Kidney (tissue), 14 donors: ENCODE measurements around the gene NUB1. TPM values are rescaled to one million over a fixed set of nuclear protein-coding genes. Genes with fewer than 3 reads are reported as not detected.
A peak's percentile ranks its signal among the peaks of the same experiment; 100 is the strongest.

Source experiments
- DNase-seq, 5 donors: peaks; one replicate each; pipeline ENCODE4 v3.0.0-alpha.2; 2013 to 2020
- FAIRE-seq: peaks from 2 replicates; lab custom pipeline; 2012; peaks lifted over from hg19 to GRCh38; lab: Jason Lieb, UNC
- H3K27ac ChIP-seq, 2 donors: one replicate each; pipeline ENCODE4 v1.7.0; 2013; ENCODE audit warnings: low read depth in 2 of 2, low read length in 2 of 2, inconsistent platforms in 1 of 2
- H3K27me3 ChIP-seq: one replicate; pipeline ENCODE4 v1.7.1; 2013; ENCODE audit warnings: low read length, inconsistent platforms; ENCODE audit not compliant: control insufficient read depth, insufficient read depth
- H3K36me3 ChIP-seq, 3 donors: one replicate each; pipeline versions ENCODE4 v1.7.0 to v1.7.1; 2013; ENCODE audit warnings: low read length in 3 of 3, control low read depth in 1 of 3, inconsistent platforms in 1 of 3; ENCODE audit not compliant: insufficient read depth in 3 of 3, control insufficient read depth in 2 of 3
- H3K4me1 ChIP-seq, 3 donors: one replicate each; pipeline versions ENCODE4 v1.7.0 to v1.7.1; 2013; ENCODE audit warnings: low read length in 3 of 3, inconsistent platforms in 1 of 3, low read depth in 1 of 3; ENCODE audit not compliant: control insufficient read depth in 2 of 3, insufficient read depth in 2 of 3
- H3K4me3 ChIP-seq, 3 donors: one replicate each; pipeline versions ENCODE4 v1.7.0 to v1.8.1; 2013; ENCODE audit warnings: low read length in 3 of 3, control low read depth in 1 of 3, inconsistent platforms in 1 of 3
- H3K9ac ChIP-seq, 3 donors: one replicate each; pipeline versions ENCODE4 v1.7.0 to v1.7.1; 2013; ENCODE audit warnings: low read length in 3 of 3, control low read depth in 1 of 3, inconsistent platforms in 1 of 3
- H3K9me3 ChIP-seq, 3 donors: one replicate each; pipeline versions ENCODE4 v1.7.0 to v1.7.1; 2013; ENCODE audit warnings: low read length in 3 of 3, control low read depth in 1 of 3, inconsistent platforms in 1 of 3; ENCODE audit not compliant: control insufficient read depth in 2 of 3, insufficient read depth in 1 of 3
- intact Hi-C: fragments of 100-400 bp; cut with DNase I; formaldehyde crosslinking; loops from one replicate; pipeline ENCODE4 v1.11.1; 2022
- polyA plus RNA-seq: library from polyadenylated mRNA; stranded (reverse); fragments of 350-450 nt; fragmentation: Illumina TruSeq; extraction: RNeasy Lipid Tissue Mini Kit (QIAGEN cat#74804); gene quantifications from one replicate; pipeline ENCODE4 v1.2.3, GENCODE V29; 2014; ENCODE audit warnings: low read depth, low replicate concordance; ENCODE audit not compliant: insufficient read depth
- total RNA-seq: library from RNA; stranded (reverse); fragmentation: NEBNext Ultra II Directional; extraction: Animal tissue kit (Norgen Biotek cat#: 25700); gene quantifications from one replicate; pipeline ENCODE4 v1.2.1, GENCODE V29; 2021
- TF ChIP-seq, protein P1 (sequence below): IDR thresholded peaks from 3 replicates; pipeline ENCODE4 v1.5.1; 2012; ENCODE audit warnings: mild to moderate bottlenecking, moderate library complexity, borderline replicate concordance; ENCODE audit not compliant: insufficient read depth; ENCODE audit errors: extremely low read depth
- donor health status: control.
- donor health status: control.
- donor health status: control.
- donor health status: control.
- donor health status: control.
- donor health status: DM: yes; HTN: yes; CAD: no.
- donor health status: Normal renal cell carcinoma (clear cell type).

Gene NUB1
- total and polyA plus RNA-seq, 2 donors from 2014 or later = 32.7 to 51.8 TPM

DNA sequence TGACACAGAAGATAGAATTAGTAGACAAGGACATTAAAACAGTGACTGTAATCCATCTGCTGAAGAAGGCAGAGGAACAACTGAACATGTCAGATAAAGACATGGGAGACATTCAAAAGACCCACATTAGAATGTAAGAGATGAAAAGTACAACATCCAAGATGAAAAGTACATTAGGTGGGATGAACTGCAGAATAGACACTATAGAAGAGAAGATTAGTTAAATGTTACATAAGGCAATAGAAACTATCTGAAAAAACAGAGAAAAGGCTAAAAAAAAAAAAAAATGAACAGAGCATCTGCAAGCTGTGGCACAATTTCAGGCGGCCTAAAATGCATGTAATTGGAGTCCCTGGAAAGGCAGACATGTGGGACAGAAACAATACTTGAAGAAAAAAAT is 21.6 kb downstream of the NUB1 start:
- Histone ChIP-seq H3K36me3 (peaks cover 10 to 28% (median 22%) of the 10 kb centered on the region in 3 donors), H3K4me3 (no peak overlapping the region)

DNA sequence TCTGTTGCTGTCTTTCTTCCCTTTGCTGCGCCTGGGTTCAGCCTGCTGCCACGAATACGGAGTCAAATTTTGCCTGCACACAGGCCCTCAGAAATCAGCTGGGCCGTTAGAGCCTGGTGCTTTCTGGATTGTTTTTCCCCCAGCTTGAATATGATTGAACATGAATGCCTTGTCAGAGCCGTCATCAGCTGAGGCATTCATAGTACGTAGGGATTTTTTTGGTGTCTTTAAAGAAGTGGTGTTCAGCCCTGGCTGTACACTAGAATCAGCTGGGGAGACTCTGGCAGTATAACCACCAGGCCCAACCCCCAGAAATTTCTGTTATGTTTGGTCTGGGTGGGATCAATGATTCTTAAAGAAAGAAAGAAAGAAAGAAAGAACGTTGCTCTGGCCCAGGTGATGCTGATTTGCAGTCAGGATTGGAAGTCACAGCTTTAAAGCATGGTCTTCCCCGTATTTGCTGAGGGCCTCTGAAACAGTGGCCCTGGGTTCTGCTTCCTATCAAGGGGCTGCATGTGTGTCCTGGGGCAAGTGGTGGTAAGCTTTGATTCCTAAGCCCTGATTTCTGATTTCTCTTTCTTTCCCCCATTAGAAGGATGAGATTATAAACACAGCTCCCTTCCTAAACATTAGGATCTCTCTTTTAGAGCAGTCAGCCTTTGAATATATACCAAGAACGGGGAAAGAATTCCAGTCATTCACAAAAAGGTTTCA is 24.7 kb downstream of the NUB1 start:
- no peak for FAIRE-seq
- Histone ChIP-seq H3K4me3 (no peak overlapping the region), H3K27ac (peak overlapping the region in 1 of 2 donors; percentile 44), H3K27me3 (no peaks in the 10 kb centered on the region), H3K4me1 (peaks cover 0 to 4% (median 0%) of the 10 kb centered on the region in 3 donors), H3K36me3 (peaks cover 4 to 22% (median 11%) of the 10 kb centered on the region in 3 donors), H3K9me3 (no peaks in the 10 kb centered on the region), H3K9ac (no peak overlapping the region)
- intact Hi-C loops = no loop called here
- no peak for DNase-seq
- TF ChIP-seq, protein P1, sequence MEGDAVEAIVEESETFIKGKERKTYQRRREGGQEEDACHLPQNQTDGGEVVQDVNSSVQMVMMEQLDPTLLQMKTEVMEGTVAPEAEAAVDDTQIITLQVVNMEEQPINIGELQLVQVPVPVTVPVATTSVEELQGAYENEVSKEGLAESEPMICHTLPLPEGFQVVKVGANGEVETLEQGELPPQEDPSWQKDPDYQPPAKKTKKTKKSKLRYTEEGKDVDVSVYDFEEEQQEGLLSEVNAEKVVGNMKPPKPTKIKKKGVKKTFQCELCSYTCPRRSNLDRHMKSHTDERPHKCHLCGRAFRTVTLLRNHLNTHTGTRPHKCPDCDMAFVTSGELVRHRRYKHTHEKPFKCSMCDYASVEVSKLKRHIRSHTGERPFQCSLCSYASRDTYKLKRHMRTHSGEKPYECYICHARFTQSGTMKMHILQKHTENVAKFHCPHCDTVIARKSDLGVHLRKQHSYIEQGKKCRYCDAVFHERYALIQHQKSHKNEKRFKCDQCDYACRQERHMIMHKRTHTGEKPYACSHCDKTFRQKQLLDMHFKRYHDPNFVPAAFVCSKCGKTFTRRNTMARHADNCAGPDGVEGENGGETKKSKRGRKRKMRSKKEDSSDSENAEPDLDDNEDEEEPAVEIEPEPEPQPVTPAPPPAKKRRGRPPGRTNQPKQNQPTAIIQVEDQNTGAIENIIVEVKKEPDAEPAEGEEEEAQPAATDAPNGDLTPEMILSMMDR = no peak

More for the DNA sequence above, 21.6 kb downstream of the NUB1 start:
- H3K4me1 ChIP-seq = peaks cover 0 to 2% (median 0%) of the 10 kb centered on the region in 3 donors
- no peaks in the 10 kb centered on the region for H3K27me3 ChIP-seq
- DNase-seq = no peak
- H3K9me3 ChIP-seq = no peaks in the 10 kb centered on the region
- TF ChIP-seq, protein P1 = no peak
- intact Hi-C loops = no loop called here
- no peak overlapping the region for H3K9ac ChIP-seq
- no peak for FAIRE-seq
- H3K27ac ChIP-seq = no peak overlapping the region

DNA sequence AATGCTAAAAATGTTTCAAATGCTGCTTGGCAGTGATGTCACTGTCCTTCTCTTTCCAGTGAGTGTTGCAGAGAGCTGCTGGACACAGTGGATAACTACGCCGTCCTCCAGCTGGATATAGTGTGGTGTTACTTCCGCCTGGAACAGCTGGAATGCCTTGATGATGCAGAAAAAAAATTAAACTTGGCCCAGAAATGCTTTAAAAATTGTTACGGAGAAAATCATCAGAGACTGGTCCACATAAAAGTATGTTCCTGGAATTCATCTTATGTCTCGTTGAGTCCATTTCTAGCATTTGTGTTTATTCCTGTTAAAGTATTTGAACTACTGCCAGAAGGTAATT is 25.2 kb downstream of the NUB1 start:
- peak in 2 of 5 donors; percentile 59 to 87 for DNase-seq
- H3K9ac ChIP-seq = no peak overlapping the region
- TF ChIP-seq, protein P1 = no peak

More for the DNA sequence above, 25.2 kb downstream of the NUB1 start:
- H3K27me3 ChIP-seq = no peaks in the 10 kb centered on the region
- FAIRE-seq = no peak
- H3K4me3 ChIP-seq = no peak overlapping the region
- intact Hi-C loops = no loop called here
- H3K9me3 ChIP-seq = no peaks in the 10 kb centered on the region
- H3K4me1 ChIP-seq = peaks cover 0 to 4% (median 0%) of the 10 kb centered on the region in 3 donors
- no peak overlapping the region for H3K27ac ChIP-seq
- H3K36me3 ChIP-seq = peaks cover 4 to 18% (median 8%) of the 10 kb centered on the region in 3 donors
